IMR-90 (cell line): ENCODE data around the gene MLLT10.

Experiments used
- MAZ ChIP-seq: IDR thresholded peaks from 2 replicates; pipeline ENCODE4 v1.6.1; 2012; ENCODE audit warnings: low read depth, mild to moderate bottlenecking, low read length, improper control_type of control experiment, moderate library complexity, borderline replicate concordance
- POLR2A ChIP-seq: IDR thresholded peaks from 2 replicates; pipeline ENCODE4 v1.6.1; 2012; ENCODE audit warnings: mild to moderate bottlenecking, low read depth, low read length
- SMC3 ChIP-seq: fragments of 150-350 bp; IDR thresholded peaks from 2 replicates; pipeline ENCODE4 v1.6.1; 2016; ENCODE audit warnings: low read depth, mild to moderate bottlenecking, antibody characterized with exemption, low read length, moderate library complexity
- TF ChIP-seq, protein P1 (sequence below): fragments of 150-350 bp; IDR thresholded peaks from 2 replicates; pipeline ENCODE4 v1.6.1; 2016; ENCODE audit warnings: low read depth, mild to moderate bottlenecking, low read length, moderate library complexity, borderline replicate concordance
- TF ChIP-seq, protein P2 (sequence below): conservative IDR thresholded peaks from 2 replicates; pipeline ENCODE4 v1.5.1; 2012; ENCODE audit warnings: mild to moderate bottlenecking, low read depth, low read length, improper control_type of control experiment
- TF ChIP-seq, protein P3 (sequence below): fragments of 150-350 bp; IDR thresholded peaks from 2 replicates; pipeline ENCODE4 v1.6.1; 2017; ENCODE audit warnings: mild to moderate bottlenecking, antibody characterized with exemption, low read length, low read depth

DNA sequence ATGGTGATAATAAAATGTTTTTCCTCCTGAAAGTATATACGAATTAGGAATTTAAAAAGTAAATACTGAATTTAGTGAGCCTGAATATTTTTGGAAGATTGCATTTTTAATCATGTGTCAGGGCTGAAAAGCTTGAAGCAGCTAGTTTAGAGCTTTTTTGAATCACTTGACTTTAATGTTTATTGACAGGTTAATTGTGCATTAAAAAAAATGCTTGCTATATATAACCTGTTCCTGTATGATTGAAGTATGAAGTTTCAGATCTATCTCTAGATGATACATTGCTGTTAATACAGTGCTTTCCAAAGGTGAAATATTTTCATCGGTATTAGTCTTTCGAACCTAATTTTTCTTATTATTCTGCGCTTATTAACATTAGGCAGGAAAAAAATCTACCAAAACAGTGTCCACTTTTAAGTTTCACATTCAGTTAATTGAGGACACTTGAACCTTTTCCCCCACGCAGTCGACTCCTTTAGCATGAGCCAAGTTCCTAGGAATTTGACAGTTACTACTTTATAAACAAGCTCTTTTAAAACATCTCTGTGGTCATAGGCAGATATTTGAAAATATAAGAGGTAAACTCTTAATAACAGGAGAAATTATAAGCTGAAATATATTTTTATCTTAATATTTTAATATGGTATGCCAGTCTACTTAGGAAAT lies 187.1 kb downstream of the MLLT10 start:
- TF ChIP-seq MAZ (no peak), POLR2A (no peak), SMC3 (no peak)
- TF ChIP-seq, protein P1, sequence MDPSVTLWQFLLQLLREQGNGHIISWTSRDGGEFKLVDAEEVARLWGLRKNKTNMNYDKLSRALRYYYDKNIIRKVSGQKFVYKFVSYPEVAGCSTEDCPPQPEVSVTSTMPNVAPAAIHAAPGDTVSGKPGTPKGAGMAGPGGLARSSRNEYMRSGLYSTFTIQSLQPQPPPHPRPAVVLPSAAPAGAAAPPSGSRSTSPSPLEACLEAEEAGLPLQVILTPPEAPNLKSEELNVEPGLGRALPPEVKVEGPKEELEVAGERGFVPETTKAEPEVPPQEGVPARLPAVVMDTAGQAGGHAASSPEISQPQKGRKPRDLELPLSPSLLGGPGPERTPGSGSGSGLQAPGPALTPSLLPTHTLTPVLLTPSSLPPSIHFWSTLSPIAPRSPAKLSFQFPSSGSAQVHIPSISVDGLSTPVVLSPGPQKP: no peak
- TF ChIP-seq, protein P2, sequence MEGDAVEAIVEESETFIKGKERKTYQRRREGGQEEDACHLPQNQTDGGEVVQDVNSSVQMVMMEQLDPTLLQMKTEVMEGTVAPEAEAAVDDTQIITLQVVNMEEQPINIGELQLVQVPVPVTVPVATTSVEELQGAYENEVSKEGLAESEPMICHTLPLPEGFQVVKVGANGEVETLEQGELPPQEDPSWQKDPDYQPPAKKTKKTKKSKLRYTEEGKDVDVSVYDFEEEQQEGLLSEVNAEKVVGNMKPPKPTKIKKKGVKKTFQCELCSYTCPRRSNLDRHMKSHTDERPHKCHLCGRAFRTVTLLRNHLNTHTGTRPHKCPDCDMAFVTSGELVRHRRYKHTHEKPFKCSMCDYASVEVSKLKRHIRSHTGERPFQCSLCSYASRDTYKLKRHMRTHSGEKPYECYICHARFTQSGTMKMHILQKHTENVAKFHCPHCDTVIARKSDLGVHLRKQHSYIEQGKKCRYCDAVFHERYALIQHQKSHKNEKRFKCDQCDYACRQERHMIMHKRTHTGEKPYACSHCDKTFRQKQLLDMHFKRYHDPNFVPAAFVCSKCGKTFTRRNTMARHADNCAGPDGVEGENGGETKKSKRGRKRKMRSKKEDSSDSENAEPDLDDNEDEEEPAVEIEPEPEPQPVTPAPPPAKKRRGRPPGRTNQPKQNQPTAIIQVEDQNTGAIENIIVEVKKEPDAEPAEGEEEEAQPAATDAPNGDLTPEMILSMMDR: no peak
- TF ChIP-seq, protein P3, sequence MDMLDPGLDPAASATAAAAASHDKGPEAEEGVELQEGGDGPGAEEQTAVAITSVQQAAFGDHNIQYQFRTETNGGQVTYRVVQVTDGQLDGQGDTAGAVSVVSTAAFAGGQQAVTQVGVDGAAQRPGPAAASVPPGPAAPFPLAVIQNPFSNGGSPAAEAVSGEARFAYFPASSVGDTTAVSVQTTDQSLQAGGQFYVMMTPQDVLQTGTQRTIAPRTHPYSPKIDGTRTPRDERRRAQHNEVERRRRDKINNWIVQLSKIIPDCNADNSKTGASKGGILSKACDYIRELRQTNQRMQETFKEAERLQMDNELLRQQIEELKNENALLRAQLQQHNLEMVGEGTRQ: no peak
